ENCODE data around the gene PIAS1.
"Not testable (repeated sequence)": the region's sequence is repeated elsewhere in the genome, so short reads cannot be mapped to it uniquely, and the experiment has no call there.

PIAS1 gene

GRCh38 chr15:68205954-68206539, 151.9 kb downstream of the PIAS1 start:
- no peak for DNase-seq

GRCh38 chr15:68206711-68207151, 152.6 kb downstream of the PIAS1 start:
- no peak for DNase-seq

GRCh38 chr15:68207176-68207935, 153.2 kb downstream of the PIAS1 start:
- DNase-seq = no peak

GRCh38 chr15:68208136-68208535, 154.0 kb downstream of the PIAS1 start:
- DNase-seq = no peak

GRCh38 chr15:68208636-68209240, 154.6 kb downstream of the PIAS1 start:
- no peak for DNase-seq

GRCh38 chr15:68209272-68209671, 155.2 kb downstream of the PIAS1 start:
- no peak for DNase-seq

- peak; percentile 27 for DNase-seq
These were observed 155.8 kb downstream of the PIAS1 start for GRCh38 chr15:68209735-68210408.

GRCh38 chr15:68210409-68210756, 156.3 kb downstream of the PIAS1 start:
- no peak for DNase-seq

- DNase-seq = peak; percentile 52
These were observed 156.9 kb downstream of the PIAS1 start for GRCh38 chr15:68210821-68211655.

- DNase-seq = no peak
These were observed 157.7 kb downstream of the PIAS1 start for GRCh38 chr15:68211656-68212320.

GRCh38 chr15:68213491-68213845, 159.4 kb downstream of the PIAS1 start:
- not testable (repeated sequence) for DNase-seq

GRCh38 chr15:68213991-68214837, 160.1 kb downstream of the PIAS1 start:
- DNase-seq = no peak

GRCh38 chr15:68214838-68215254, 160.7 kb downstream of the PIAS1 start:
- DNase-seq = no peak

GRCh38 chr15:68217341-68217740, 163.2 kb downstream of the PIAS1 start:
- DNase-seq = no peak

- no peak for DNase-seq
These were observed 164.2 kb downstream of the PIAS1 start for GRCh38 chr15:68218331-68218730.

- no peak for DNase-seq
These were observed 165.0 kb downstream of the PIAS1 start for GRCh38 chr15:68218847-68219798.

- DNase-seq = no peak
These were observed 166.4 kb downstream of the PIAS1 start for GRCh38 chr15:68220489-68220888.

GRCh38 chr15:68220967-68221366, 166.9 kb downstream of the PIAS1 start:
- no peak for DNase-seq

- not testable (repeated sequence) for DNase-seq
These were observed 167.7 kb downstream of the PIAS1 start for GRCh38 chr15:68221530-68222431.

Data from stimulated activated CD4-positive, alpha-beta T cell treated with anti-CD3 and anti-CD28 coated beads, Interleukin-4, amount 100 ng/mL, for 24 hours (primary cell).